HCT116 (cell line): ENCODE results near the gene CD99.

Experiments
- EZH2 ChIP-seq: fragments of 200-600 bp; sonication (generic); IDR thresholded peaks from 2 replicates; pipeline ENCODE4 v1.6.1; 2017; ENCODE audit warnings: antibody characterized with exemption, mixed run types
- JUND ChIP-seq: IDR thresholded peaks from 2 replicates; pipeline ENCODE4 v1.6.1; 2012
- POLR2A ChIP-seq: IDR thresholded peaks from 2 replicates; pipeline ENCODE4 v1.7.0; 2011; ENCODE audit warnings: borderline replicate concordance; ENCODE audit not compliant: insufficient read depth, insufficient read length; ENCODE audit errors: extremely low read depth
- RAD21 ChIP-seq: IDR thresholded peaks from 2 replicates; pipeline ENCODE4 v1.6.1; 2012; ENCODE audit warnings: low read depth, mild to moderate bottlenecking
- REST ChIP-seq: IDR thresholded peaks from 2 replicates; pipeline ENCODE4 v1.6.1; 2012; ENCODE audit warnings: low read depth
- TF ChIP-seq, protein P1 (sequence below), 3 experiments: fragments of 200-600 bp in 1 of 3; sonication (generic) in 1 of 3; IDR thresholded peaks in 2 of 3; conservative IDR thresholded peaks in 1 of 3; 2 replicates each; pipeline ENCODE4 v1.5.1; 2012 to 2017; ENCODE audit warnings: low read depth in 2 of 3, low read length in 2 of 3, antibody characterized with exemption in 1 of 3, borderline replicate concordance in 1 of 3, control low read depth in 1 of 3, mild to moderate bottlenecking in 1 of 3, mixed read lengths in 1 of 3, mixed run types in 1 of 3, moderate library complexity in 1 of 3; ENCODE audit not compliant: insufficient read depth in 1 of 3
- TF ChIP-seq, protein P2 (sequence below): IDR thresholded peaks from 2 replicates; pipeline ENCODE4 v1.6.1; 2012

DNA sequence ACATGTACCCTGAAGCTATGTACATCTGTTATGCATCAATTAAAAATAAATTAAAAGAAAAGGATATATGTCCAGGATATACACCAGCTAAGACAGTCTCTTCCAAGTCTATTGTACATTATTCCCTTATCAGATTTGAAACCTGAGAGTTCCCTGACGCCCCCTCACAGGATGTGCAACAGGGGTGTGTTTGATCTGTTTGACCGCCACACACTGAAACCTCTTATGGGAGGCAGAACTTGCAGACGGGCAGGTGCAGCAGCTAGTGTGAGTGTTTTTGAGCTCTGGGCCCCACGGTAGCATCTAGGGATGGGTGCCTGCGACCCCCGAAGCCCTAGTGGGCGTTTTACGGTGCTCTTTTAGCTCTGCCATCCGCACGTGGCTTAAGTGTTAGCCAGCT is 65.5 kb downstream of the CD99 start:
- TF ChIP-seq RAD21 (no peak), POLR2A (no peak), EZH2 (no peak), JUND (no peak), REST (no peak)
- TF ChIP-seq, protein P1, sequence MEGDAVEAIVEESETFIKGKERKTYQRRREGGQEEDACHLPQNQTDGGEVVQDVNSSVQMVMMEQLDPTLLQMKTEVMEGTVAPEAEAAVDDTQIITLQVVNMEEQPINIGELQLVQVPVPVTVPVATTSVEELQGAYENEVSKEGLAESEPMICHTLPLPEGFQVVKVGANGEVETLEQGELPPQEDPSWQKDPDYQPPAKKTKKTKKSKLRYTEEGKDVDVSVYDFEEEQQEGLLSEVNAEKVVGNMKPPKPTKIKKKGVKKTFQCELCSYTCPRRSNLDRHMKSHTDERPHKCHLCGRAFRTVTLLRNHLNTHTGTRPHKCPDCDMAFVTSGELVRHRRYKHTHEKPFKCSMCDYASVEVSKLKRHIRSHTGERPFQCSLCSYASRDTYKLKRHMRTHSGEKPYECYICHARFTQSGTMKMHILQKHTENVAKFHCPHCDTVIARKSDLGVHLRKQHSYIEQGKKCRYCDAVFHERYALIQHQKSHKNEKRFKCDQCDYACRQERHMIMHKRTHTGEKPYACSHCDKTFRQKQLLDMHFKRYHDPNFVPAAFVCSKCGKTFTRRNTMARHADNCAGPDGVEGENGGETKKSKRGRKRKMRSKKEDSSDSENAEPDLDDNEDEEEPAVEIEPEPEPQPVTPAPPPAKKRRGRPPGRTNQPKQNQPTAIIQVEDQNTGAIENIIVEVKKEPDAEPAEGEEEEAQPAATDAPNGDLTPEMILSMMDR (IDR thresholded peaks at IDR 0.05 in 2 of 3, conservative IDR thresholded peaks at IDR 0.05 in 1 of 3; ENCODE audit: borderline replicate concordance in 1 of 3, insufficient read depth in 1 of 3, low read depth in 2 of 3, low read length in 2 of 3) = no peak
- TF ChIP-seq, protein P2, sequence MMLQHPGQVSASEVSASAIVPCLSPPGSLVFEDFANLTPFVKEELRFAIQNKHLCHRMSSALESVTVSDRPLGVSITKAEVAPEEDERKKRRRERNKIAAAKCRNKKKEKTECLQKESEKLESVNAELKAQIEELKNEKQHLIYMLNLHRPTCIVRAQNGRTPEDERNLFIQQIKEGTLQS = no peak
